Neural crest cell (in vitro differentiated cells): Measurements from ENCODE around the gene DAZL. TPM values are rescaled to one million over a fixed set of nuclear protein-coding genes. Genes with fewer than 3 reads are reported as not detected.

Experiments used
- DNase-seq: peaks from one replicate; pipeline ENCODE4 v3.0.0; 2021; ENCODE audit warnings: low read depth, mixed read lengths, low spot score
- H3K27ac Mint-ChIP-seq: one replicate; pipeline ENCODE4 v1.8.0; 2021; ENCODE audit warnings: mild to moderate bottlenecking, mixed read lengths; ENCODE audit not compliant: unreplicated experiment
- H3K27me3 Mint-ChIP-seq: 2 replicates; pipeline ENCODE4 v1.8.0; 2021; ENCODE audit warnings: low read depth, mild to moderate bottlenecking, mixed read lengths
- H3K36me3 Mint-ChIP-seq: 2 replicates; pipeline ENCODE4 v1.8.0; 2021; ENCODE audit warnings: low read depth, mild to moderate bottlenecking, mixed read lengths
- H3K4me1 Mint-ChIP-seq: 2 replicates; pipeline ENCODE4 v1.8.0; 2021; ENCODE audit warnings: mixed read lengths
- H3K4me3 Mint-ChIP-seq: one replicate; pipeline ENCODE4 v1.8.0; 2021; ENCODE audit warnings: mild to moderate bottlenecking, mixed read lengths
- H3K9me3 Mint-ChIP-seq: 2 replicates; pipeline ENCODE4 v1.8.0; 2021; ENCODE audit warnings: mixed read lengths
- long read RNA-seq: library from polyadenylated mRNA; unstranded; transcript quantifications from one replicate; pipeline ENCODE4 v2.0.0, GENCODE V29; 2020
- total RNA-seq: library from RNA; stranded (reverse); gene quantifications from 2 replicates; pipeline ENCODE4 v1.2.1, GENCODE V29; 2021
- TF ChIP-seq, protein P1 (sequence below): fragments of 200-600 bp; sonication (generic); conservative IDR thresholded peaks from 2 replicates; pipeline ENCODE4 v1.5.0; 2021; ENCODE audit warnings: antibody characterized with exemption, mild to moderate bottlenecking

The DAZL gene, protein sequence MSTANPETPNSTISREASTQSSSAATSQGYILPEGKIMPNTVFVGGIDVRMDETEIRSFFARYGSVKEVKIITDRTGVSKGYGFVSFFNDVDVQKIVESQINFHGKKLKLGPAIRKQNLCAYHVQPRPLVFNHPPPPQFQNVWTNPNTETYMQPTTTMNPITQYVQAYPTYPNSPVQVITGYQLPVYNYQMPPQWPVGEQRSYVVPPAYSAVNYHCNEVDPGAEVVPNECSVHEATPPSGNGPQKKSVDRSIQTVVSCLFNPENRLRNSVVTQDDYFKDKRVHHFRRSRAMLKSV
- not detected in 2 replicates for total RNA-seq
- long read RNA-seq, result 0 reads

DNA sequence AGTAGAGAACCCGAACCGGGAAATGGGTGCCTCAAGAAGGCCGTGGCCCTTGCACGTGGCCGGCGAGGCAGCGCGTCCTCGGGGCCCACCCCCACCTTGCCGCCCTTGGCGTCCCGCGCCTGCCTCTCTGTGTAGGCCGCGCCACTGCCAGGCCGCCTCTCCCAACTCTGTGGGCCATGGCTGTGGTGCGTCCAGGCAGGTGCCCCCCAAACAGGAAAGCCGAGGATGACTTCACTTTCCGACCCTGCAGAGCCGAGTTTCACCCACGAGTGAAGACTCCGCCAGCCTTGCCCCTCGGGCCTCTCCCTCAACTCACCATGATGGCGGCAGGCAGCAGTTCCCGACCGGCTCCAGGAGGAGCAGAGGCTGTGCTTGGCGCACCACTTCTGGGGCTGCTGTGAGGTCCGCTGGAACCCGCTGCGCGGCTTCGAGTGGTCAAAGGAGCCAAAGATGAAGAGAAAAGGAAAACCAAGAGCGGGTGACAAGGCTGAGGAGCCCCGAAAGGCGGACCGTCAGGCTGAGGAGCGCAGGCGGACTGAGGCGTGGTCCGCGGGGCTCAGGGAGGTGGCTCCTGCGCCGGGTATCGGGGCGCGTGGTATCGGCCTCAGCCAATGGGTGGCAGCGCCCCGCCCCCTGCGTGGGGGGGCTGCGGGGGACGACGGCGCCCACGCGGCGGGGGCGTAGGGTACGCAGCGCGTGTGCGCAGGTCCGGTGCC, at the start of gene DAZL:
Gene DAZL (minus strand): TSS at position 537 of the 716 bp plus-strand sequence. CDS start 218 bp downstream, at position 319.
- no peak for DNase-seq
- TF ChIP-seq, protein P1, sequence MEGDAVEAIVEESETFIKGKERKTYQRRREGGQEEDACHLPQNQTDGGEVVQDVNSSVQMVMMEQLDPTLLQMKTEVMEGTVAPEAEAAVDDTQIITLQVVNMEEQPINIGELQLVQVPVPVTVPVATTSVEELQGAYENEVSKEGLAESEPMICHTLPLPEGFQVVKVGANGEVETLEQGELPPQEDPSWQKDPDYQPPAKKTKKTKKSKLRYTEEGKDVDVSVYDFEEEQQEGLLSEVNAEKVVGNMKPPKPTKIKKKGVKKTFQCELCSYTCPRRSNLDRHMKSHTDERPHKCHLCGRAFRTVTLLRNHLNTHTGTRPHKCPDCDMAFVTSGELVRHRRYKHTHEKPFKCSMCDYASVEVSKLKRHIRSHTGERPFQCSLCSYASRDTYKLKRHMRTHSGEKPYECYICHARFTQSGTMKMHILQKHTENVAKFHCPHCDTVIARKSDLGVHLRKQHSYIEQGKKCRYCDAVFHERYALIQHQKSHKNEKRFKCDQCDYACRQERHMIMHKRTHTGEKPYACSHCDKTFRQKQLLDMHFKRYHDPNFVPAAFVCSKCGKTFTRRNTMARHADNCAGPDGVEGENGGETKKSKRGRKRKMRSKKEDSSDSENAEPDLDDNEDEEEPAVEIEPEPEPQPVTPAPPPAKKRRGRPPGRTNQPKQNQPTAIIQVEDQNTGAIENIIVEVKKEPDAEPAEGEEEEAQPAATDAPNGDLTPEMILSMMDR, result no peak
- H3K27me3 Mint-ChIP-seq, result peaks cover 15% of the 10 kb centered on the region
- no peak within 1 kb of the TSS for H3K4me3 Mint-ChIP-seq
- no peaks in the 10 kb centered on the region for H3K36me3 Mint-ChIP-seq
- H3K9me3 Mint-ChIP-seq, result no peaks in the 10 kb centered on the region
- no peaks in the 10 kb centered on the region for H3K4me1 Mint-ChIP-seq
- no peak within 1 kb of the TSS for H3K27ac Mint-ChIP-seq

DNA sequence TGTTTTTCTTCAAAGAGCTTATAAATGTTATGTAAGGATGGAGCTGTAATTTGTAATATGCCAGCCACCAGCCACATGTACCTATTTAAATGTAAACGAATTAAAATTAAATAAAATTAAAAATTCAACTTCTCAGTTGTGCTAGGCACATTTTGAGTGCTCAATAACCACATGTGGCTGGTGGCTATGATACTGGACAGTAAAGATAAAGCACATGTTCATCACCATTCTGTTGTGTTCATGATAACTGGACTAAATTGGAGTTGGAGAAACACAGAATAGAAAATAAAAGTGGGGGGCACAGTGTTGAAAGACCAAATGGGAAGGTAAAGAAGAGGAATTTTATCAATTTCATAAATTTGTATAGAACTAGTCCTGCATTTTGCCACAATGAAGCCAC, 49.8 kb upstream of the DAZL start:
- H3K4me1 Mint-ChIP-seq, result peaks cover 13% of the 10 kb centered on the region

DNA sequence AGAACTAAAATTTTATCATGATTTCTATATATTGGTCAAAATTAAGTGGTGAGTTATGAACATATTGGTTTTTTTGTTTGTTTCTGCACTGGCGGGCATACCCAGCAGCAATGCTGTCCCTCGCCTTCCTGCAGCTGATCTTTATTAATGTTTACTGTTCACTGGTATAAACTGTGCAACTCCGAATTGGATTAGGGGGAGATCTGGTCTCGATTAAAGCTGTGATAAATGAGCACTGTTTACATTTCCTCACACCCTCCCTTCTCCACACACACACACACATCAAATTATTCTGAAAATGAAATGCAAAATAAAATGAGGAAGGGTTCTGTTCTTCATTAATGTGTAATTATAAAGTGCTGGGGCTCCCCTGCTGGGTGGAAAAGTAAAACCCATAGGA, 48.5 kb upstream of the DAZL start:
- Mint-ChIP-seq H3K4me1 (peaks cover 11% of the 10 kb centered on the region), H3K27ac (no peak overlapping the region), H3K36me3 (no peaks in the 10 kb centered on the region), H3K27me3 (peaks cover 2% of the 10 kb centered on the region), H3K4me3 (no peak overlapping the region), H3K9me3 (no peaks in the 10 kb centered on the region)
- TF ChIP-seq, protein P1, result no peak
- no peak for DNase-seq

More for the DNA sequence above, 49.8 kb upstream of the DAZL start:
- peaks cover 2% of the 10 kb centered on the region for H3K27me3 Mint-ChIP-seq
- TF ChIP-seq, protein P1, result no peak
- no peak overlapping the region for H3K4me3 Mint-ChIP-seq
- DNase-seq, result no peak
- no peaks in the 10 kb centered on the region for H3K9me3 Mint-ChIP-seq
- no peaks in the 10 kb centered on the region for H3K36me3 Mint-ChIP-seq
- H3K27ac Mint-ChIP-seq, result no peak overlapping the region

DNA sequence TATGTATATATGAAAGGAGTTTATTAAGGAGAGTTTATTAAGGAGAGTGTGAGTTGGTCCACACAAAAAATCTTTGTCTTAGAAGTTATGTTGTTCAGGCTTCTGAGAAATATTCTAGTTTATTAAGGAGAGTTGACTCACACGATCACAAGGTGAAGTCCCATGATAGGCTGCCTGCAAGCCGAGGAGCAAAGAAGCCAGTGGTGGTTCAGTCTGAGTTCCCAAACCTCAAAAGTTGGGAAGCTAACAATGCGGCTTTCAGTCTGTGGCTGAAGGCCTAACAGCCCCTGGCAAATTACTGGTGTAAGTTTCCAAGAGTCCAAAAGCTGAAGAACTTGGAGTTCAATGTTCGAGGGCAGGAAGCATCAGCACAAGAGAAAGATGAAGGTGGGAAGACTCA, 42.4 kb upstream of the DAZL start:
- no peak overlapping the region for H3K27ac Mint-ChIP-seq
- no peak for DNase-seq
- H3K4me3 Mint-ChIP-seq, result no peak overlapping the region
- no peaks in the 10 kb centered on the region for H3K36me3 Mint-ChIP-seq
- H3K4me1 Mint-ChIP-seq, result no peaks in the 10 kb centered on the region
- TF ChIP-seq, protein P1, result no peak
- H3K9me3 Mint-ChIP-seq, result no peaks in the 10 kb centered on the region
- H3K27me3 Mint-ChIP-seq, result no peaks in the 10 kb centered on the region

DNA sequence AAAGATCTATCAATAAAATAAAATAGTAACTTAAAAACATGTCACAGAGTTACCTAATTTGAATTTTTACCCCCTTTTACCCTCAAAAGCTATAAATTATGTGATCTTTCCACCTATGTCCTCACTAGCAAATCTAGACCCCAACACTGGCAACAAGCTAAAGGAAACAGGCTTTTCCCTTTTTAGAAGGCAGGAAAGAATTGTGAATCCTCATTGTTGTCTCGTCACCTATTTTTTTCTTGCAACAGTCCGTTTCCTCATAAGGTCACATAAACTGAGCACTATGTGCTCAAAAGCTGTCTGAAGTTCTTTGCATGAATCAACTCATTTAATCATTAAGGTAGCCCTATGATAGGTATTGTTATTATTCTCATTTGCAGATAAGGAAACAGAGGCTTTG, 34.6 kb upstream of the DAZL start:
- H3K4me3 Mint-ChIP-seq, result no peak overlapping the region
- no peak overlapping the region for H3K27ac Mint-ChIP-seq
- no peaks in the 10 kb centered on the region for H3K36me3 Mint-ChIP-seq
- TF ChIP-seq, protein P1, result no peak
- H3K9me3 Mint-ChIP-seq, result no peaks in the 10 kb centered on the region
- DNase-seq, result no peak
- no peaks in the 10 kb centered on the region for H3K4me1 Mint-ChIP-seq
- no peaks in the 10 kb centered on the region for H3K27me3 Mint-ChIP-seq
